H9 (cell line): ENCODE results near the gene DYNAP. TPM values are rescaled to one million over a fixed set of nuclear protein-coding genes. Genes with fewer than 3 reads are reported as not detected.

Experiments
- DNase-seq: peaks from one replicate; pipeline ENCODE4 v3.0.0-alpha.2; 2017
- H2AFZ ChIP-seq: one replicate; pipeline ENCODE4 v1.6.1; 2013; ENCODE audit warnings: mild to moderate bottlenecking, low read length, control low read depth, moderate library complexity
- H2AK5ac ChIP-seq: 2 replicates; pipeline ENCODE4 v1.6.1; 2013; ENCODE audit warnings: low read length, control low read depth, mixed read lengths; ENCODE audit not compliant: insufficient read length
- H2BK120ac ChIP-seq: one replicate; pipeline ENCODE4 v1.6.1; 2013; ENCODE audit warnings: low read depth, mild to moderate bottlenecking, low read length, control low read depth, inconsistent platforms; ENCODE audit not compliant: poor library complexity, severe bottlenecking
- H2BK12ac ChIP-seq: 2 replicates; pipeline ENCODE4 v1.6.1; 2013; ENCODE audit warnings: low read length, control low read depth, mixed read lengths, low read depth; ENCODE audit not compliant: insufficient read length
- H2BK15ac ChIP-seq: 2 replicates; pipeline ENCODE4 v1.6.1; 2013; ENCODE audit warnings: low read depth, low read length, control low read depth
- H2BK20ac ChIP-seq: one replicate; pipeline ENCODE4 v1.6.1; 2013; ENCODE audit warnings: low read depth, mild to moderate bottlenecking, low read length, control low read depth, inconsistent platforms; ENCODE audit not compliant: poor library complexity, severe bottlenecking
- H2BK5ac ChIP-seq: 2 replicates; pipeline ENCODE4 v1.6.1; 2013; ENCODE audit warnings: low read length, control low read depth, mixed read lengths; ENCODE audit not compliant: insufficient read length
- H3K14ac ChIP-seq: 2 replicates; pipeline ENCODE4 v1.6.1; 2013; ENCODE audit warnings: low read length, control low read depth; ENCODE audit not compliant: insufficient read depth
- H3K18ac ChIP-seq: 2 replicates; pipeline ENCODE4 v1.6.1; 2013; ENCODE audit warnings: low read depth, mild to moderate bottlenecking, mixed read lengths, low read length, control low read depth; ENCODE audit not compliant: insufficient read length
- H3K23ac ChIP-seq: 2 replicates; pipeline ENCODE4 v1.6.1; 2013; ENCODE audit warnings: low read length, control low read depth, mixed read lengths, low read depth; ENCODE audit not compliant: insufficient read length
- H3K23me2 ChIP-seq: 2 replicates; pipeline ENCODE4 v1.6.1; 2013; ENCODE audit warnings: low read depth, mild to moderate bottlenecking, mixed read lengths, low read length, control low read depth; ENCODE audit not compliant: insufficient read length, poor library complexity, severe bottlenecking
- H3K27ac ChIP-seq: 2 replicates; pipeline ENCODE4 v1.5.1; 2013; ENCODE audit warnings: low read length, control low read depth, mixed read lengths, low read depth; ENCODE audit not compliant: insufficient read length
- H3K27me3 ChIP-seq: 2 replicates; pipeline ENCODE4 v1.6.1; 2013; ENCODE audit warnings: low read length, control low read depth, inconsistent platforms; ENCODE audit not compliant: insufficient read depth
- H3K4ac ChIP-seq: 2 replicates; pipeline ENCODE4 v1.6.1; 2013; ENCODE audit warnings: low read depth, mild to moderate bottlenecking, control low read depth, inconsistent platforms, low read length, moderate library complexity
- H3K4me1 ChIP-seq: 2 replicates; pipeline ENCODE4 v1.6.1; 2013; ENCODE audit warnings: low read length, control low read depth, inconsistent platforms; ENCODE audit not compliant: insufficient read depth
- H3K4me2 ChIP-seq: 2 replicates; pipeline ENCODE4 v1.6.1; 2013; ENCODE audit warnings: low read length, control low read depth, mixed read lengths; ENCODE audit not compliant: insufficient read length, insufficient read depth
- H3K56ac ChIP-seq: 2 replicates; pipeline ENCODE4 v1.6.1; 2013; ENCODE audit warnings: low read depth, mild to moderate bottlenecking, mixed read lengths, low read length, control low read depth; ENCODE audit not compliant: insufficient read length
- H3K79me1 ChIP-seq: 2 replicates; pipeline ENCODE4 v1.6.1; 2013; ENCODE audit warnings: low read depth, mild to moderate bottlenecking, moderate library complexity, low read length, control low read depth, inconsistent platforms; ENCODE audit not compliant: insufficient read depth, poor library complexity, severe bottlenecking
- H3K79me2 ChIP-seq: 2 replicates; pipeline ENCODE4 v1.6.1; 2013; ENCODE audit warnings: low read length, control low read depth, inconsistent platforms; ENCODE audit not compliant: insufficient read depth
- H3K9ac ChIP-seq: 2 replicates; pipeline ENCODE4 v1.6.1; 2013; ENCODE audit warnings: low read length, control low read depth, mixed read lengths; ENCODE audit not compliant: insufficient read length; ENCODE audit errors: extremely low read depth
- H3K9me3 ChIP-seq: one replicate; pipeline ENCODE4 v1.6.1; 2013; ENCODE audit warnings: low read depth, low read length, inconsistent platforms; ENCODE audit not compliant: control insufficient read depth
- H3T11ph ChIP-seq: one replicate; pipeline ENCODE4 v1.6.1; 2013; ENCODE audit warnings: mild to moderate bottlenecking, low read length, control low read depth, inconsistent platforms
- H4K20me1 ChIP-seq: one replicate; pipeline ENCODE4 v1.6.1; 2013; ENCODE audit not compliant: control insufficient read depth, insufficient read length, insufficient read depth
- H4K5ac ChIP-seq: 2 replicates; pipeline ENCODE4 v1.6.1; 2013; ENCODE audit warnings: low read depth, mild to moderate bottlenecking, mixed read lengths, low read length, control low read depth; ENCODE audit not compliant: insufficient read length
- H4K8ac ChIP-seq: replicated peaks from 2 replicates; pipeline ENCODE4 v1.6.1; 2013; ENCODE audit warnings: low read length, control low read depth, mixed read lengths, low read depth; ENCODE audit not compliant: insufficient read length
- H4K91ac ChIP-seq: 2 replicates; pipeline ENCODE4 v1.6.1; 2013; ENCODE audit warnings: low read depth, mild to moderate bottlenecking, moderate library complexity, mixed read lengths, low read length, control low read depth; ENCODE audit not compliant: insufficient read length
- H3K27ac Mint-ChIP-seq, 3 experiments: 2 replicates in 2 of 3; 3 replicates in 1 of 3; pipeline ENCODE4 v1.8.0; 2020 to 2021; ENCODE audit warnings: mixed read lengths in 3 of 3, mild to moderate bottlenecking in 1 of 3, moderate library complexity in 1 of 3
- H3K27me3 Mint-ChIP-seq: 2 replicates; pipeline ENCODE4 v1.8.0; 2021; ENCODE audit warnings: low read depth, mild to moderate bottlenecking, moderate library complexity, mixed read lengths
- H3K36me3 Mint-ChIP-seq, 3 experiments: 2 replicates in 2 of 3; 3 replicates in 1 of 3; pipeline ENCODE4 v1.8.0; 2020 to 2021; ENCODE audit warnings: low read depth in 3 of 3, mixed read lengths in 3 of 3; ENCODE audit not compliant: insufficient read depth in 1 of 3
- H3K4me1 Mint-ChIP-seq, 2 experiments: 2 replicates each; pipeline ENCODE4 v1.8.0; 2020; ENCODE audit warnings: mixed read lengths in 2 of 2
- H3K4me3 Mint-ChIP-seq, 2 experiments: 2 replicates in 1 of 2; 3 replicates in 1 of 2; pipeline ENCODE4 v1.8.0; 2020 to 2021; ENCODE audit warnings: mild to moderate bottlenecking in 2 of 2, mixed read lengths in 2 of 2, moderate library complexity in 1 of 2
- H3K9me3 Mint-ChIP-seq, 2 experiments: 2 replicates in 1 of 2; 3 replicates in 1 of 2; pipeline ENCODE4 v1.8.0; 2020; ENCODE audit warnings: mild to moderate bottlenecking in 2 of 2, mixed read lengths in 2 of 2, moderate library complexity in 1 of 2
- CTCF ChIP-seq: fragments of 200-600 bp; sonication (generic); conservative IDR thresholded peaks from 3 replicates; pipeline ENCODE4 v1.8.0; 2021; ENCODE audit warnings: antibody characterized with exemption, mild to moderate bottlenecking
- WGBS: extraction: QIAGEN DNeasy Blood & Tissue Kit; methylation state at CpG from one replicate; pipeline ENCODE4 v1.1.7; 2013; ENCODE audit warnings: missing lambda C conversion rate, low lambda C conversion rate, mixed read lengths; ENCODE audit not compliant: insufficient read length; ENCODE audit errors: extremely low coverage; 5-methylcytosine and 5-hydroxymethylcytosine counted together
- total RNA-seq: library from RNA; stranded (reverse); gene quantifications from 2 replicates; pipeline ENCODE4 v1.2.1, GENCODE V29; 2021

DYNAP gene
- total RNA-seq, 1 experiment from 2014 or later: 2.5 TPM

DNA sequence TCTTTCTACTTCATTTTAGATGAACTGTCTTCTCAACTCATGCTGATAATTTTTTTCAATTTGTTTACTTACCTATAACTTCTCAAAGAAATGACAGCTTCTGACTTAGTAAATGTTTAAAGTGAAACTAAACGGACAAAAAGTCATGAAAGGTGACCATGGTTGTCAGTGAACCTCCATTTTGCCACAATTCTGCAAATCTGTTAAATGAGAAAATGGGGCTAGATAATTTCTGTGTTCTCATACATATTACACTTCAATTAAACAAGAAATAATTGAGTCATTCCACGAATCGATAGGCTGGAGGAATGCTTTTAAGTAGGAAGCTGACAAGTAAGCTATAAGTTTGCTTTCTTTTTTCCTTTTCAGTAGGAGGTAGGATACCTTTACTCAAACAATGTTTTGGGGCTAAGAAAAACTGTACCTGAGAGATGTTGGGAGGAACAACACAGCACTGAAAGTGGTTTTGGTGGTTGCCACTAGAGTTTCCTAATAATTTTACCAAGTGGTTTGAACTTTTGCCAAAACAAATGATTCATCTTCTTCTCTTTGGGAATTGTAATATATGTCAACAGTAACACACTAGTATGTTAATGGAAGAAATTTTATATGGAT, 17.1 kb downstream of the DYNAP start:
- TF ChIP-seq CTCF: no peak

More for the DNA sequence above, 17.1 kb downstream of the DYNAP start:
- Histone ChIP-seq H2BK5ac (no peak overlapping the region), H2AK5ac (no peak overlapping the region), H3K23ac (no peak overlapping the region), H3K27me3 (no peaks in the 10 kb centered on the region), H3K79me2 (no peaks in the 10 kb centered on the region), H3K4ac (no peak overlapping the region), H2BK15ac (no peak overlapping the region), H2AFZ (no peak overlapping the region), H3K27ac (peak overlapping the region; percentile 84), H3K18ac (no peak overlapping the region), H3K9me3 (no peaks in the 10 kb centered on the region), H3K4me2 (peak overlapping the region; percentile 35), H3K14ac (no peak overlapping the region), H2BK120ac (no peak overlapping the region), H3K23me2 (no peaks in the 10 kb centered on the region), H3T11ph (peak overlapping the region; percentile 63), H3K4me1 (peaks cover 14% of the 10 kb centered on the region; the same call in 1 of the 2 replicates), H2BK20ac (no peak overlapping the region), H4K91ac (no peak overlapping the region), H4K20me1 (no peaks in the 10 kb centered on the region), H3K79me1 (no peaks in the 10 kb centered on the region), H3K56ac (no peak overlapping the region), H4K5ac (no peak overlapping the region), H3K9ac (no peak overlapping the region), H2BK12ac (no peak overlapping the region), H4K8ac (no peak overlapping the region)
- no CpG with 5 or more reads among the region's 3 CpGs for WGBS
- Mint-ChIP-seq H3K4me3 (no peak overlapping the region), H3K9me3 (peaks cover 0 to 3% of the 10 kb centered on the region in 2 experiments; a peak in 3 of 5 replicates), H3K4me1 (peaks cover 42 to 60% of the 10 kb centered on the region in 2 experiments), H3K27ac (peak overlapping the region; percentile 88 to 99 (median 97); a peak in 6 of 7 replicates), H3K27me3 (no peaks in the 10 kb centered on the region), H3K36me3 (peaks cover 0 to 8% (median 4%) of the 10 kb centered on the region in 3 experiments; a peak in 3 of 7 replicates)
- no peak for DNase-seq
